Measurements from ENCODE around the gene POR.
"Not testable (repeated sequence)": the region's sequence is repeated elsewhere in the genome, so short reads cannot be mapped to it uniquely, and the experiment has no call there.

Gene POR

GRCh38 chr7:75885036-75885435 lies 29.9 kb upstream of the POR start:
- no peak for DNase-seq (ENCODE audit: low spot score)

- DNase-seq (ENCODE audit: low spot score): no peak
These were observed 27.1 kb upstream of the POR start for GRCh38 chr7:75887669-75888369.

- peak; percentile 30 for DNase-seq (ENCODE audit: low spot score)
These were observed 26.3 kb upstream of the POR start for GRCh38 chr7:75888464-75889222.

GRCh38 chr7:75889223-75889825 lies 25.6 kb upstream of the POR start:
- DNase-seq (ENCODE audit: low spot score): no peak

GRCh38 chr7:75889826-75890225 lies 25.1 kb upstream of the POR start:
- no peak for DNase-seq (ENCODE audit: low spot score)

- not testable (repeated sequence) for DNase-seq (ENCODE audit: low spot score)
These were observed 23.7 kb upstream of the POR start for GRCh38 chr7:75891237-75891636.

- no peak for DNase-seq (ENCODE audit: low spot score)
These were observed 23.0 kb upstream of the POR start for GRCh38 chr7:75891815-75892411.

- DNase-seq (ENCODE audit: low spot score): no peak
These were observed 22.2 kb upstream of the POR start for GRCh38 chr7:75892634-75893272.

GRCh38 chr7:75896803-75897327 lies 18.1 kb upstream of the POR start:
- no peak for DNase-seq (ENCODE audit: low spot score)

GRCh38 chr7:75900617-75901315 lies 14.2 kb upstream of the POR start:
- no peak for DNase-seq (ENCODE audit: low spot score)

GRCh38 chr7:75905785-75906604 lies 9.0 kb upstream of the POR start:
- no peak for DNase-seq (ENCODE audit: low spot score)

GRCh38 chr7:75906991-75907667 lies 7.8 kb upstream of the POR start:
- DNase-seq (ENCODE audit: low spot score): no peak

- not testable (repeated sequence) for DNase-seq (ENCODE audit: low spot score)
These were observed 7.3 kb upstream of the POR start for GRCh38 chr7:75907668-75908039.

- DNase-seq (ENCODE audit: low spot score): no peak
These were observed 5.3 kb upstream of the POR start for GRCh38 chr7:75909521-75910132.

GRCh38 chr7:75911186-75911585 lies 3.8 kb upstream of the POR start:
- not testable (repeated sequence) for DNase-seq (ENCODE audit: low spot score)

GRCh38 chr7:75913437-75913836 lies 1.5 kb upstream of the POR start:
- DNase-seq (ENCODE audit: low spot score): no peak

GRCh38 chr7:75914169-75914654 lies 743 bp upstream of the POR start:
- DNase-seq (ENCODE audit: low spot score): no peak

- DNase-seq (ENCODE audit: low spot score): no peak
These were observed 631 bp downstream of the POR start for GRCh38 chr7:75915416-75916156.

GRCh38 chr7:75916259-75916658 lies 1.3 kb downstream of the POR start:
- no peak for DNase-seq (ENCODE audit: low spot score)
